Astrocyte of the hippocampus (primary cell): ENCODE measurements around the gene NTN3.
A peak's percentile ranks its signal among the peaks of the same experiment; 100 is the strongest.
"Not testable (repeated sequence)": the region's sequence is repeated elsewhere in the genome, so short reads cannot be mapped to it uniquely, and the experiment has no call there.

Experiments
- DNase-seq: peaks from one replicate; pipeline ENCODE4 v3.0.0; 2011; ENCODE audit warnings: low read depth, low spot score

NTN3 gene

GRCh38 chr16:2441143-2441804, 29.8 kb upstream of the NTN3 start:
- not testable (repeated sequence) for DNase-seq

GRCh38 chr16:2443555-2443954, 27.5 kb upstream of the NTN3 start:
- DNase-seq: no peak

- no peak for DNase-seq
These were observed 23.0 kb upstream of the NTN3 start for GRCh38 chr16:2447920-2448583.

- DNase-seq: no peak
These were observed 22.0 kb upstream of the NTN3 start for GRCh38 chr16:2449118-2449517.

- no peak for DNase-seq
These were observed 20.6 kb upstream of the NTN3 start for GRCh38 chr16:2450535-2450934.

GRCh38 chr16:2450975-2451381, 20.1 kb upstream of the NTN3 start:
- DNase-seq: no peak

- DNase-seq: no peak
These were observed 19.2 kb upstream of the NTN3 start for GRCh38 chr16:2451851-2452320.

- no peak for DNase-seq
These were observed 18.4 kb upstream of the NTN3 start for GRCh38 chr16:2452650-2453049.

- no peak for DNase-seq
These were observed 15.8 kb upstream of the NTN3 start for GRCh38 chr16:2455081-2455845.

- no peak for DNase-seq
These were observed 14.4 kb upstream of the NTN3 start for GRCh38 chr16:2456551-2457153.

GRCh38 chr16:2457267-2457666, 13.8 kb upstream of the NTN3 start:
- DNase-seq: no peak

GRCh38 chr16:2457946-2458345, 13.2 kb upstream of the NTN3 start:
- DNase-seq: no peak

GRCh38 chr16:2458887-2459646, 12.0 kb upstream of the NTN3 start:
- DNase-seq: no peak

- DNase-seq: peak; percentile 98
These were observed 11.3 kb upstream of the NTN3 start, which contains the start of gene TEDC2 for GRCh38 chr16:2459647-2460390. TSS of gene TEDC2 (plus strand) at chr16:2460109. CDS start at chr16:2460145, 36 bp downstream.

- DNase-seq: no peak
These were observed 10.7 kb upstream of the NTN3 start for GRCh38 chr16:2460391-2460713.

GRCh38 chr16:2460916-2461315, 10.2 kb upstream of the NTN3 start:
- no peak for DNase-seq

GRCh38 chr16:2462031-2462866, 8.8 kb upstream of the NTN3 start:
- DNase-seq: no peak

GRCh38 chr16:2464333-2464732, 6.8 kb upstream of the NTN3 start:
- DNase-seq: no peak

GRCh38 chr16:2465653-2466415, 5.3 kb upstream of the NTN3 start:
- DNase-seq: no peak
